NOMO-1 (cell line): Measurements from ENCODE around the gene NEK6.

Experiments
- DNase-seq, 2 experiments: peaks; one replicate each; lab custom pipeline; 2025; ENCODE audit not compliant: unreplicated experiment in 2 of 2; lab: John Stamatoyannopoulos, UW

Gene NEK6

GRCh38 chr9:124335320-124335707, 77.6 kb downstream of the NEK6 start:
- DNase-seq = no peak

GRCh38 chr9:124337562-124337961, 79.8 kb downstream of the NEK6 start:
- DNase-seq = no peak

- no peak for DNase-seq
Measured at GRCh38 chr9:124339603-124340146, 81.9 kb downstream of the NEK6 start.

- DNase-seq = no peak
Measured at GRCh38 chr9:124340219-124341069, 82.7 kb downstream of the NEK6 start.

DNA sequence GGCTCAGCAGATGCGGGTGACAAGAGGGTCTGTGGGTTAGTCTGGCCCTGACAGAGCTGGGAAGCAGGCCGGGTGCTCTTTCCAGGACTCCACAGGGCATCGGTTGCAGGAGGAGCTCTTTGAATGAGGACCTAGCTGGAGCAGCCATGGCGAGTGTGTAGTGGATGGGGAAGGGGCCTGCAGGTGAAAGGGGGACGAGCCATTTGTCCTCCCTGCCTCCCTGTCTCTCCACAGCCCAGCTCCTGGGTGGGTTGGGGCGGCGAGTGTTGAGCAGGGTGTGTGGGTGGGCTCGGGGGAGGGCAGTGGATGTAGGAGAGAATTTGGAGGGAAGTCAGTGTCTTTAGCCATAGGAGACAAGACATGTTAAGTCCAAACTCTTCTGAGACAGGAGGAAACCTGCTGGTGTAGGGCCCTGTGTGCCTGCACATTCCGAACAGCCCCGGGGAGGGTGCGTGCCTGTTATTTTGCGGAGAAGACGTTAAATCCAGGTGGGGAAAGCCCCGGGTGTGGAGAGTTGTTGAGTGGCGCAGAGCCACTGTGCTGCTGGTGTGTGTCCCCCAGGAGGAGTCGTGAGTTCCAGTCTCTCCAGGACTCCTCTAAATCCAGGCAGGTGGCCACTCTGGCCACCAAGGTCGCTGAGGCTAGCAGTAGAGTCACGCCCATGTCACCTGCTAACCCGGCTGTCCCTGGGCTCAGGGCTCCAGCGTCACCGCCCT, 83.9 kb downstream of the NEK6 start:
- DNase-seq = no peak

DNA sequence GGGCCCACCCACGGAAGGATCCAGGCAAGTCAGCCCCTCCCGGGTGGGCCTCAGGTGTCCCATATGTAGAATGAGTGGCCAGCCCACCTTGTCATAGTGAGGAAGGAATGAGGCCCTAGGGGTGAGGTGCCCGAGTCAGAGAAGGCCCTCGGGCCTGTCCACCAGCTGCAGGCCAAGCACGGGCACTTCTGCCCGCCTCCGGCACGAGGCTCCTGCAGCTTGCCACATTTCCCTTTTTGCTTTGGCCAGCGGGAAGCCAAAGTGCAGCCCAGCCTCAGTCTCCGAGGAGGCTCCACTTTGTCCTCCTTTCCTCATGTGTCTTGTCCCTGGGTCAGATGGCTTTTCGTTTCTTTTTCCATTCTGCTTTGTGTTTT, 84.6 kb downstream of the NEK6 start:
- DNase-seq = no peak

DNA sequence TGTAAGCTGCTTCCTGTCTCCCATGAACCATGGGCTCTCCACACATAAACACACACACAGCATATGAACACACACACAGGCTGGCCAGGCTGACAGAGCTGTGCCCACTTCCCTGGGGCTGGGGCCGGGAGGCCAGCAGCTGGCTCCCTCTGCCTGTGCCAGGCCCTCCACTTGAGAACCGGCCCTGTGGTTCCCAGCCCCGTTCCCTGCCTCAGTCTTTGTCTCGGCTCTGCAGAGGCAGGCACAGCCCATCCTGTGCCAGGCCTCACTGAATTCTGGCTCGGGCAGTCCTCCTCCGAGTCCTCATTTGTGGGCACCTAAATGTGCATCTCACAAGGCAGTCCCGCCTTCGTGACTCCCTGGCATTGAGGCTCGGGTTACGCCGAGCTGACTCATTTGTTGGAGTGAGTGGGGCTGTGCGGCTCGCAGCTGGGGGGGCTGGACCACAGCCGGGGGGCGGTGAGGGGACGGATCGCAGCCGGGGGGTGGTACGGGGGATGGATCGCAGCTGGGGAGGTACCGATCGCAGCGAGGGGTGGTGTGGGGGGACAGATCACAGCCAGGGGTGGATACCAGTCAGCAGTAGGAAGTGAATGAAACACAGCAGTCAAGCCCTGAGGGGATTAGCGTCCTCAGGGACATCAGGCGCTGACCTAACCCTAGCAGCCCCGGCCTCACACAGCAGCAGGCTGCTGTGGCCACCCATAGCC, 85.2 kb downstream of the NEK6 start:
- no peak for DNase-seq

GRCh38 chr9:124343533-124344290, 86.0 kb downstream of the NEK6 start:
- no peak for DNase-seq

GRCh38 chr9:124344291-124345050, 86.7 kb downstream of the NEK6 start:
- DNase-seq = no peak

DNA sequence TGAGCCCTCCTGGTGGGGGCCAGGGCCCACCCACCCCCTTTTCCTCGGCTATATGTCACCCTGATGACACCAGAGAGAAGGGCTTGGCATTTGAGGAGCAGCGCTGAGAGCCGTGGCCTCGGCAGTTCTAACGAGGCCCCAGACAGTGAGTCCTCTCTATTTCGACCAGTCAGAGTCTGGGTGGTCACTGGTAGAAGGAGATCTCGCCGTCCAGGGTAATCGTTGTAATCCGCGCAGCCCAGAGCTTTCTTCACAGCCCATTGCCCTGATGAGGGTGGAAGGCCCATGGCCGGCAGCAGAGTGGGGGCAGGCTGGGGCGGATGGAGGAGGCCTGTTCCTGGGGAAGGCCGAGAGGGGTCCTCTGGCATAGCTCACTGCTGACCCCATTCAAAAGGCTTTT, 87.3 kb downstream of the NEK6 start:
- DNase-seq = no peak

- DNase-seq = no peak
Measured at GRCh38 chr9:124345751-124346281, 88.1 kb downstream of the NEK6 start.

GRCh38 chr9:124346347-124347163, 88.8 kb downstream of the NEK6 start:
- DNase-seq = no peak

- DNase-seq = no peak
Measured at GRCh38 chr9:124347206-124347967, 89.6 kb downstream of the NEK6 start.

DNA sequence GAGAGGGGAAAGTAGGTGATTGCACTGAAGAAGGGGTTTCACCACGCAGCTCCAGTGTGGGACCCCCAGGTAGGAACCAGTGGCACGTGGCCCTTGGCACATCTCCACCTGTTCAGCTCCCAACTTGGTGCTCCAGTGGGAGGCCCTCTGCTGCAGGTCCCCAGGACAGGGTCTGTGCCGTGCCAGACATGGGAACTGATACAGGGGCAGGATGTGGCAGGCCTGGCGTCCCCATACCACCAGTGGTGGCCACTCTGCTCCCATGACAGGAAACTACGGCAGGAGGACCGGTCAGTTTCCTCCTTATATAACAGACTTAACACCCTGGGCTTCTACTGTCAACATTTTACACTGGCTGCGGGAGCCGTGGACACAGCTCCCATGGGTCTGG, 90.2 kb downstream of the NEK6 start:
- DNase-seq = no peak

DNA sequence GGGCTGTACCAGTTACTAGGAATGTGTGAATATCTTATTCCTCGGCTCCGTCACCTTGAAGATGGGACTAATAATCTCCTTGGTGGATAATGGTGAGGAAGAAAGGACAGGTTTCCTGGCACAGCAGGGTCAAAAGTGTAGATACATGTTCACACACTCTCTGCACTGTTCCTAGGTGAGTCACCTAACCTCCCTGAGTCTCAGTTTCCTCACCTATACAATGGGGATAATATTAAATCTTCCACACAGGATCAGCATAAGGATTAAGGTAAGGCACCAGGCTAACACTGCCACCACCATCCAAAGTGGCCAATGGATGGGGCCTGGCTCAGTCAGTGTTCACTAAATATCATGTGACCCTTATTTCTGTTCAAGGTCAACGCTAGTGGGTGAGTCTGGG, 90.6 kb downstream of the NEK6 start:
- no peak for DNase-seq

GRCh38 chr9:124348831-124349230, 91.1 kb downstream of the NEK6 start:
- no peak for DNase-seq

- no peak for DNase-seq
Measured at GRCh38 chr9:124349267-124349666, 91.5 kb downstream of the NEK6 start.
